IPS DF 19.7 (cell line): Measurements from ENCODE around the gene SOCS7.

ENCODE experiments used
- DNase-seq: peaks from one replicate; pipeline ENCODE4 v3.0.0-alpha.2; 2013; ENCODE audit warnings: low read depth, low spot score

Gene SOCS7

GRCh38 chr17:38336838-38337237 lies 14.8 kb upstream of the SOCS7 start:
- no peak for DNase-seq

- DNase-seq: no peak
Observed at GRCh38 chr17:38338053-38338452, 13.6 kb upstream of the SOCS7 start.

GRCh38 chr17:38338535-38338934 lies 13.1 kb upstream of the SOCS7 start:
- DNase-seq: no peak

- DNase-seq: no peak
Observed at GRCh38 chr17:38339891-38340290, 11.8 kb upstream of the SOCS7 start.

- no peak for DNase-seq
Observed at GRCh38 chr17:38341035-38341721, 10.5 kb upstream of the SOCS7 start.

- DNase-seq: no peak
Observed at GRCh38 chr17:38342886-38343607, 8.6 kb upstream of the SOCS7 start.

- no peak for DNase-seq
Observed at GRCh38 chr17:38343608-38344419, 7.8 kb upstream of the SOCS7 start, which contains the start of gene GPR179. Gene GPR179 (minus strand): TSS chr17:38343956. CDS start chr17:38343789, 167 bp downstream.

- no peak for DNase-seq
Observed at GRCh38 chr17:38344420-38344745, 7.3 kb upstream of the SOCS7 start.

GRCh38 chr17:38345743-38346142 lies 5.9 kb upstream of the SOCS7 start:
- DNase-seq: no peak

- no peak for DNase-seq
Observed at GRCh38 chr17:38349097-38349730, 2.4 kb upstream of the SOCS7 start.

GRCh38 chr17:38350035-38350434 lies 1.6 kb upstream of the SOCS7 start:
- no peak for DNase-seq

- no peak for DNase-seq
Observed at GRCh38 chr17:38352245-38353085, 821 bp downstream of the SOCS7 start.

- DNase-seq: no peak
Observed at GRCh38 chr17:38353086-38353604, 1.5 kb downstream of the SOCS7 start.

- DNase-seq: no peak
Observed at GRCh38 chr17:38353668-38354067, 2.0 kb downstream of the SOCS7 start.

- no peak for DNase-seq
Observed at GRCh38 chr17:38354466-38354865, 2.8 kb downstream of the SOCS7 start.

- DNase-seq: no peak
Observed at GRCh38 chr17:38355251-38355650, 3.6 kb downstream of the SOCS7 start.

- no peak for DNase-seq
Observed at GRCh38 chr17:38357486-38358123, 6.0 kb downstream of the SOCS7 start.

- no peak for DNase-seq
Observed at GRCh38 chr17:38358586-38359513, 7.2 kb downstream of the SOCS7 start.
